ENCODE data around the gene TMEM144. TPM values are rescaled to one million over a fixed set of nuclear protein-coding genes. Genes with fewer than 3 reads are reported as not detected.

Gene TMEM144
- total RNA-seq, 5 donors from 2014 or later (not counting 1 experiment from before 2014, with no cell fraction given), result 0.09 to 0.32 TPM; not detected in 3

DNA sequence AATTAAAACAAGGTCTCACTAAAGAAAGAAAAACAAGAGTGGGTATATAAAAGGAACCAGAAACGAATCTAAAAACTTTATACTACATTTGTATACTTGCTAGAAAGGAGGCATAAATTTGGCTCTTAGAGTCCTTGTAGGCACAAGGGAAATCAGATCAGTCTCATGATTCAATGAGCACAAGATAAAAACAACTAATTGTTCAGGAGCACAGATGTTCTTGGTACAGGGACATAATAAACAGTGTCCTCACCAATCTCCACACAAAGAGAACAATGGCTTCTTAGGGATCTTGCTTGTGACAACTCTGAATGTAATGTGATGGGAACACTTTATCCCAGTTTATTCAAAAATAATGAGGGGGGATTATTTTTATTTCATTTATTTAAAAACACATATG is 28.3 kb downstream of the TMEM144 start:
- H3K36me3 Mint-ChIP-seq, result no peaks in the 10 kb centered on the region
- Histone ChIP-seq H3K27me3 (replicated peaks in 1 of 2; ENCODE audit: control insufficient read depth in 2 of 2, extremely low read depth in 1 of 2, insufficient read depth in 2 of 2, low read length in 1 of 2) (no peaks in the 10 kb centered on the region), H3K9me3 (no peaks in the 10 kb centered on the region), H3K36me3 (ENCODE audit: control insufficient read depth in 2 of 2, extremely low read depth in 1 of 2, insufficient read depth in 1 of 2, low read length in 1 of 2) (no peaks in the 10 kb centered on the region), H3K4me3 (ENCODE audit: control insufficient read depth in 1 of 2, extremely low read depth in 1 of 2, low read length in 1 of 2) (no peak overlapping the region), H3K4me1 (ENCODE audit: control insufficient read depth in 1 of 2, extremely low read depth in 1 of 2, insufficient read depth in 2 of 2, low read length in 2 of 2) (no peaks in the 10 kb centered on the region), H3K27ac (ENCODE audit: low read length) (no peak overlapping the region)
- H3K9me3 Mint-ChIP-seq, result no peaks in the 10 kb centered on the region
- H3K4me3 Mint-ChIP-seq, result no peak overlapping the region
- no peak for DNase-seq
- no peaks in the 10 kb centered on the region for H3K27me3 Mint-ChIP-seq
- ChIA-PET CTCF (no interaction called here), POLR2A (no interaction called here)
- WGBS (ENCODE audit: insufficient coverage), result no CpG with 5 or more reads among the region's 1 CpG
- H3K27ac Mint-ChIP-seq, result no peak overlapping the region
- no peaks in the 10 kb centered on the region for H3K4me1 Mint-ChIP-seq
- no peak for ATAC-seq (replicated peaks in 1 of 4)

DNA sequence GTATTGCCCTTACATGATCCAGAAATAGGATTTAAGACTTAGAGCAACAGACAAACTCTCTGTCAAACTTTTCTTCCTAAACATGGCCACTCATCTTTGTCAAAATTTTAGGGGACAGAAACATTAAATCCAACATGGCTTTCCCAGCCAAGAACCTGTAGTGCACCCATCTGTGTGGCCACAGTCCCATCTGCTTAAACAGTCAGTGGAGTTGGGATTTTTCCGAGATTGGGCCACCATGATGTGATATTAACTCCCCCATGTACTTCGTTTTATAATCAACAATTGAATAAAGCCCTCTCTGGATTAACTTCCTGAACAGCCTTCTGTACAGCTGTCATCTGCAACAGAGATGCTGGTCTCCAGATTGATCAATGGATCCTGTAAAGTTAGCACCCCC is 28.9 kb downstream of the TMEM144 start:
- Histone ChIP-seq H3K4me1 (ENCODE audit: control insufficient read depth in 1 of 2, extremely low read depth in 1 of 2, insufficient read depth in 2 of 2, low read length in 2 of 2) (no peaks in the 10 kb centered on the region), H3K27me3 (replicated peaks in 1 of 2; ENCODE audit: control insufficient read depth in 2 of 2, extremely low read depth in 1 of 2, insufficient read depth in 2 of 2, low read length in 1 of 2) (no peaks in the 10 kb centered on the region), H3K27ac (ENCODE audit: low read length) (no peak overlapping the region), H3K4me3 (ENCODE audit: control insufficient read depth in 1 of 2, extremely low read depth in 1 of 2, low read length in 1 of 2) (no peak overlapping the region), H3K36me3 (ENCODE audit: control insufficient read depth in 2 of 2, extremely low read depth in 1 of 2, insufficient read depth in 1 of 2, low read length in 1 of 2) (no peaks in the 10 kb centered on the region), H3K9me3 (no peaks in the 10 kb centered on the region)
- ChIA-PET CTCF (no interaction called here), POLR2A (no interaction called here)
- Mint-ChIP-seq H3K27ac (no peak overlapping the region), H3K4me1 (no peaks in the 10 kb centered on the region), H3K36me3 (no peaks in the 10 kb centered on the region), H3K27me3 (no peaks in the 10 kb centered on the region), H3K4me3 (no peak overlapping the region), H3K9me3 (no peaks in the 10 kb centered on the region)
- no CpG with 5 or more reads among the region's 2 CpGs for WGBS (ENCODE audit: insufficient coverage)
- DNase-seq (no peak), ATAC-seq (replicated peaks in 1 of 4) (no peak)

DNA sequence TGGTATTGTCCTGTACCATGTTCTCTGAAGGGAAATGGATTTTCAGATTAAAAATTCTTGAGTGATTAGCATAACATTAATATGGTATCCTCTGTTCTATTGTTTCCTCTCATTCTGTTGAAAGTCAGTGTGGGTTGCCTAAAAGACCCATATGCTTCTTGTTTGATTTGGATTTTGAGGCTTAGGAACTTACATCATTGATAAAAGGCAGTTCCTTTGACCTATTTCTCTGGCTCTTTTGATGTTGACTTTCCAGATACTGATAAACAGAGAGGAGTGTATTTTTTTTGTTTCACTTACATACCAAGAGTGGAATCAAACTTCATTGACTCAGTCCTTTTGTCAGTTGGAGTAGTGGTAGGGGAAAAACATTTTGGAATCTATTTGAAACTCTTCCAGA is 32.8 kb downstream of the TMEM144 start:
- Histone ChIP-seq H3K27ac (ENCODE audit: low read length) (no peak overlapping the region), H3K4me1 (ENCODE audit: control insufficient read depth in 1 of 2, extremely low read depth in 1 of 2, insufficient read depth in 2 of 2, low read length in 2 of 2) (no peaks in the 10 kb centered on the region), H3K27me3 (replicated peaks in 1 of 2; ENCODE audit: control insufficient read depth in 2 of 2, extremely low read depth in 1 of 2, insufficient read depth in 2 of 2, low read length in 1 of 2) (no peaks in the 10 kb centered on the region), H3K4me3 (ENCODE audit: control insufficient read depth in 1 of 2, extremely low read depth in 1 of 2, low read length in 1 of 2) (no peak overlapping the region), H3K9me3 (no peaks in the 10 kb centered on the region), H3K36me3 (ENCODE audit: control insufficient read depth in 2 of 2, extremely low read depth in 1 of 2, insufficient read depth in 1 of 2, low read length in 1 of 2) (no peaks in the 10 kb centered on the region)
- Mint-ChIP-seq H3K9me3 (no peaks in the 10 kb centered on the region), H3K4me1 (no peaks in the 10 kb centered on the region), H3K4me3 (no peak overlapping the region), H3K36me3 (no peaks in the 10 kb centered on the region), H3K27me3 (peaks cover 0 to 3% of the 10 kb centered on the region in 2 donors), H3K27ac (no peak overlapping the region)
- no peak for ATAC-seq (replicated peaks in 1 of 4)
- POLR2A ChIA-PET, result no interaction called here
- CTCF ChIA-PET, result interaction anchor here in 1 of 2 donors (1.2 kb wide), 1 partner anchor 9 kb away, joined by 4 read pairs; no protein-coding TSS in a partner anchor
- no peak for DNase-seq

DNA sequence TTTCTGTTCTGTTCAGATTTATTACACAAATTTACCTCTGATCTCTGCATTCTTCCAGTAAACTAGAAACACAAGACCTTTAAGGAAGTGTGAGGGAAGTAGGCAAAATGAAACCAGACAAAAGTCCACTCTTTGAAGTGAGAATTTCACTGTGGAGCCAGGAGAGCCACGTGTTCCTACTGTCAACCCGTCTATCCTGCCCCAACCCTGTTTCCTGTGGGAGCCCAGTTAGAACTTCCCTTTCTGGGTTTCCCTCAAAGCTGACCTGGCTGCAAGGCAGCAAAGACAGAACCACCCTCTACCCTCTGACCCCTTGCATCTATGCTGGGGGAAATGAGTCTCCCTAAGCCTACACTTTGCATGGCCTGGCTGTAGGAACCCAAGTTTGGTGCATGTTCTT is 40.0 kb downstream of the TMEM144 start:
- ATAC-seq (replicated peaks in 1 of 4) (peak in 1 of 4 experiments; percentile 13), DNase-seq (no peak)
- Mint-ChIP-seq H3K36me3 (no peaks in the 10 kb centered on the region), H3K27ac (no peak overlapping the region), H3K9me3 (no peaks in the 10 kb centered on the region), H3K27me3 (peaks cover 5 to 11% of the 10 kb centered on the region in 2 donors), H3K4me1 (peaks cover 0 to 8% (median 2%) of the 10 kb centered on the region in 3 donors), H3K4me3 (no peak overlapping the region)
- Histone ChIP-seq H3K27ac (ENCODE audit: low read length) (no peak overlapping the region), H3K4me1 (ENCODE audit: control insufficient read depth in 1 of 2, extremely low read depth in 1 of 2, insufficient read depth in 2 of 2, low read length in 2 of 2) (peaks cover 0 to 10% of the 10 kb centered on the region in 2 experiments), H3K27me3 (replicated peaks in 1 of 2; ENCODE audit: control insufficient read depth in 2 of 2, extremely low read depth in 1 of 2, insufficient read depth in 2 of 2, low read length in 1 of 2) (no peaks in the 10 kb centered on the region), H3K4me3 (ENCODE audit: control insufficient read depth in 1 of 2, extremely low read depth in 1 of 2, low read length in 1 of 2) (no peak overlapping the region), H3K9me3 (no peaks in the 10 kb centered on the region), H3K36me3 (ENCODE audit: control insufficient read depth in 2 of 2, extremely low read depth in 1 of 2, insufficient read depth in 1 of 2, low read length in 1 of 2) (no peaks in the 10 kb centered on the region)
- WGBS (ENCODE audit: insufficient coverage), result 0% methylated on average over 2 of the region's 2 CpGs
- CTCF ChIA-PET, result no interaction called here
- POLR2A ChIA-PET, result interaction anchor here in 1 of 2 donors (0.5 kb wide), 1 partner anchor 249 kb away, joined by 4 read pairs; no protein-coding TSS in a partner anchor

DNA sequence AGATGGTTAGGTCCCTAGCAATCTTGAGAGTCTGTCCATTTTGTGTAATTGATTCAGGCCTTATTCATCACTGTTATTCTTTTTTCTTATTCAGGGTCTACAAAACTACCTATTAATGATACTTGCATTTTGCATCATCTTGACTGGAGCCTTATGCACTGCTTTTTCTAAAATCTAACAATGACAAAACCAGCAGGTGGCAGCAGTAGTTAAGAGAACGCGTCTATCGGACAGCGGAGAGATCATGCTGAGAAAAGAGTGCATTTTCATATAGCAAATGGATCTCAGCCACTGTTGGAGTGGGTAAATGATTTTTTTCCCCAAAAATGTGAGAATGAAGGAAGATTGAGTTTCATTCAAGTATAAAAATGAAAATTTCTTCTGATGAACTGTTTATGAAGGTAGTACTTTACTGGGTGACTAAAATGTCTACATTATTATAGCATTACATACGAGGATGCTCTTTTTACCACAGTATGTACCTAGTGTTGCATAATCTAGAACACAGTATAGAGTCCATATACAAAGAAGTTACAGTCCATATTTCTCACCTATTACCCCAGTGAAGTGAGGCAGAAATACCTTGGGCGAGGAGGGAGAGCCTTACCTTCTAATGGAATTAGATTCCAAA is 43.2 kb downstream of the TMEM144 start:
- Histone ChIP-seq H3K27ac (ENCODE audit: low read length) (no peak overlapping the region), H3K9me3 (no peaks in the 10 kb centered on the region), H3K4me3 (ENCODE audit: control insufficient read depth in 1 of 2, extremely low read depth in 1 of 2, low read length in 1 of 2) (no peak overlapping the region), H3K4me1 (ENCODE audit: control insufficient read depth in 1 of 2, extremely low read depth in 1 of 2, insufficient read depth in 2 of 2, low read length in 2 of 2) (peaks cover 0 to 10% of the 10 kb centered on the region in 2 experiments), H3K27me3 (replicated peaks in 1 of 2; ENCODE audit: control insufficient read depth in 2 of 2, extremely low read depth in 1 of 2, insufficient read depth in 2 of 2, low read length in 1 of 2) (no peaks in the 10 kb centered on the region), H3K36me3 (ENCODE audit: control insufficient read depth in 2 of 2, extremely low read depth in 1 of 2, insufficient read depth in 1 of 2, low read length in 1 of 2) (no peaks in the 10 kb centered on the region)
- peaks cover 5 to 11% of the 10 kb centered on the region in 2 donors for H3K27me3 Mint-ChIP-seq
- peak in 22 of 35 experiments; percentile 2 to 57 (median 18) for DNase-seq
- POLR2A ChIA-PET, result no interaction called here
- no peak overlapping the region for H3K27ac Mint-ChIP-seq
- H3K9me3 Mint-ChIP-seq, result no peaks in the 10 kb centered on the region
- WGBS (ENCODE audit: insufficient coverage), result 8% methylated on average over 4 of the region's 6 CpGs
- H3K4me3 Mint-ChIP-seq, result no peak overlapping the region
- H3K4me1 Mint-ChIP-seq, result peaks cover 0 to 8% (median 2%) of the 10 kb centered on the region in 3 donors
- CTCF ChIA-PET, result interaction anchor here in 1 of 2 donors (1.4 kb wide), 1 partner anchor 10 kb away, joined by 4 read pairs; no protein-coding TSS in a partner anchor
- H3K36me3 Mint-ChIP-seq, result no peaks in the 10 kb centered on the region
- ATAC-seq (replicated peaks in 1 of 4), result peak in 2 of 4 experiments; percentile 46 to 56

DNA sequence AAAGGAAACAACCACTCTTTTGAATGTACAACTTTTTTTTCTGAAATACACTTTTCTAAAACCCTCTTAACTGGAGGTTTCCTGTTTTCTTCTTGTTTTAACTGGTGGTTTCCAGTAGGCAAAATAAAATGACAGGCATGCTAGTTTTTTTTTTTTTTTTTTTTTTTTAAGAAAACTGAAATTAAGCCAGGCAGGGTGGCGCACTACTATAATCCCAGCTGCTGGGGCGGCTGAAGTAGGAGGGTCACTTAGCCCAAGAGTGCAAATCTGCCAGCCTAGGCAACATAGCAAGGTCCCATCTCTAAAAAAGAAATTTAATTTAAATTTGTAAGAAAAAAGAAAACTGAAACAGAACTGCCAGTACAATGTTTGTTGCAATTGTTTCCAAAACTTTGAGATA is 44.0 kb downstream of the TMEM144 start:
- no peak overlapping the region for H3K4me3 ChIP-seq (ENCODE audit: control insufficient read depth in 1 of 2, extremely low read depth in 1 of 2, low read length in 1 of 2)
- ChIA-PET CTCF (interaction anchor here (0.6 to 1.6 kb wide), 4 partner anchors 62 to 598 kb away, joined by 4 to 5 read pairs (median 4); no protein-coding TSS in a partner anchor), POLR2A (interaction anchor here in 1 of 2 donors (0.6 kb wide), 1 partner anchor 17 kb away, joined by 3 read pairs; no protein-coding TSS in a partner anchor)
- peaks cover 0 to 8% (median 2%) of the 10 kb centered on the region in 3 donors for H3K4me1 Mint-ChIP-seq
- peaks cover 0 to 10% of the 10 kb centered on the region in 2 experiments for H3K4me1 ChIP-seq (ENCODE audit: control insufficient read depth in 1 of 2, extremely low read depth in 1 of 2, insufficient read depth in 2 of 2, low read length in 2 of 2)
- H3K27ac Mint-ChIP-seq, result no peak overlapping the region
- H3K9me3 ChIP-seq, result no peaks in the 10 kb centered on the region
- no peak overlapping the region for H3K4me3 Mint-ChIP-seq
- no peaks in the 10 kb centered on the region for H3K36me3 Mint-ChIP-seq
- peaks cover 5 to 11% of the 10 kb centered on the region in 2 donors for H3K27me3 Mint-ChIP-seq
- H3K9me3 Mint-ChIP-seq, result no peaks in the 10 kb centered on the region
- DNase-seq (no peak), ATAC-seq (replicated peaks in 1 of 4) (no peak)
- WGBS (ENCODE audit: insufficient coverage), result no CpG with 5 or more reads among the region's 2 CpGs
- no peaks in the 10 kb centered on the region for H3K36me3 ChIP-seq (ENCODE audit: control insufficient read depth in 2 of 2, extremely low read depth in 1 of 2, insufficient read depth in 1 of 2, low read length in 1 of 2)
- no peaks in the 10 kb centered on the region for H3K27me3 ChIP-seq (replicated peaks in 1 of 2; ENCODE audit: control insufficient read depth in 2 of 2, extremely low read depth in 1 of 2, insufficient read depth in 2 of 2, low read length in 1 of 2)
- no peak overlapping the region for H3K27ac ChIP-seq (ENCODE audit: low read length)

All from T-cell (primary cell).